Stomach (tissue), 9 donors: ENCODE measurements around the gene MVP. TPM values are rescaled to one million over a fixed set of nuclear protein-coding genes. Genes with fewer than 3 reads are reported as not detected.
A peak's percentile ranks its signal among the peaks of the same experiment; 100 is the strongest.

ENCODE experiments used
- DNase-seq, 2 donors: peaks; one replicate each; pipeline versions ENCODE4 v3.0.0 to v3.0.0-alpha.2; 2013 to 2019
- H3K27ac ChIP-seq, 5 donors: fragments of 200-600 bp in 4 of 5; sonication (generic) in 4 of 5; one replicate each; pipeline ENCODE4 v1.5.1; 2013 to 2019; ENCODE audit warnings: mild to moderate bottlenecking in 1 of 5, moderate library complexity in 1 of 5
- H3K27me3 ChIP-seq, 3 donors: fragments of 200-600 bp; sonication (generic); one replicate each; pipeline ENCODE4 v1.5.1; 2017 to 2019; ENCODE audit warnings: mixed run types in 1 of 3
- H3K36me3 ChIP-seq, 4 donors: fragments of 200-600 bp; sonication (generic); 1 replicate in 3 of 4; 2 replicates in 1 of 4; pipeline ENCODE4 v1.5.1; 2016 to 2019
- H3K4me1 ChIP-seq, 4 donors: fragments of 200-600 bp; sonication (generic); one replicate each; pipeline ENCODE4 v1.5.1; 2016 to 2019
- H3K4me3 ChIP-seq, 4 donors: fragments of 200-600 bp; sonication (generic) in 3 of 4; one replicate each; pipeline ENCODE4 v1.5.1; 2016 to 2019; ENCODE audit warnings: mild to moderate bottlenecking in 1 of 4
- H3K9me3 ChIP-seq, 4 donors: fragments of 200-600 bp; sonication (generic); one replicate each; pipeline ENCODE4 v1.5.1; 2016 to 2019
- CTCF ChIP-seq, 7 experiments: fragments of 450-650 bp in 4 of 7; fragments of 200-600 bp in 3 of 7; sonication (generic) in 3 of 7; IDR thresholded peaks; one replicate each; pipeline ENCODE4 v1.5.1; 2016 to 2019; ENCODE audit warnings: antibody characterized with exemption in 7 of 7, control low read depth in 2 of 7, mild to moderate bottlenecking in 1 of 7
- EP300 ChIP-seq: sonication (generic); formaldehyde crosslinking; IDR thresholded peaks from one replicate; pipeline ENCODE4 v1.6.1; 2017; ENCODE audit warnings: antibody characterized with exemption
- POLR2A ChIP-seq, 4 donors: fragments of 450-650 bp; IDR thresholded peaks; one replicate each; pipeline ENCODE4 v1.6.1; 2016; ENCODE audit warnings: antibody characterized with exemption in 4 of 4, control low read depth in 2 of 4, mild to moderate bottlenecking in 1 of 4, moderate library complexity in 1 of 4
- POLR2AphosphoS5 ChIP-seq, 3 donors: sonication (generic); formaldehyde crosslinking; IDR thresholded peaks; one replicate each; pipeline ENCODE4 v1.6.1; 2016; ENCODE audit warnings: antibody characterized with exemption in 3 of 3
- WGBS, 5 donors: extraction: QIAGEN DNeasy Blood & Tissue Kit in 3 of 5; methylation state at CpG; one replicate each; pipeline versions ENCODE4 v1.1.5 to v1.1.7; 2013 to 2018; 5-methylcytosine and 5-hydroxymethylcytosine counted together
- intact Hi-C: fragments of 100-400 bp; cut with DNase I; formaldehyde crosslinking; loops from one replicate; pipeline ENCODE4 v1.15.1; 2023; ENCODE audit warnings: low total_unique reads
- polyA plus RNA-seq, 3 donors: library from polyadenylated mRNA; stranded (reverse); fragments of 200-250 nt; gene quantifications; one replicate each; pipeline ENCODE4 v1.2.3, GENCODE V29; 2013
- total RNA-seq, 5 donors: library from RNA; depleted of rRNA; stranded (reverse); fragments of >200 nt; gene quantifications; one replicate each; pipeline versions ENCODE4 v1.1.0 to v1.2.3, GENCODE V29; 2014 to 2016
- donor health status: healthy with polysubstance abuse.
- donor health status: Bipolar disorder and iron deficiency.
- donor health status: healthy.

The MVP gene
- total and polyA plus RNA-seq, 8 donors = 92.2 to 453 (median 133) TPM

DNA sequence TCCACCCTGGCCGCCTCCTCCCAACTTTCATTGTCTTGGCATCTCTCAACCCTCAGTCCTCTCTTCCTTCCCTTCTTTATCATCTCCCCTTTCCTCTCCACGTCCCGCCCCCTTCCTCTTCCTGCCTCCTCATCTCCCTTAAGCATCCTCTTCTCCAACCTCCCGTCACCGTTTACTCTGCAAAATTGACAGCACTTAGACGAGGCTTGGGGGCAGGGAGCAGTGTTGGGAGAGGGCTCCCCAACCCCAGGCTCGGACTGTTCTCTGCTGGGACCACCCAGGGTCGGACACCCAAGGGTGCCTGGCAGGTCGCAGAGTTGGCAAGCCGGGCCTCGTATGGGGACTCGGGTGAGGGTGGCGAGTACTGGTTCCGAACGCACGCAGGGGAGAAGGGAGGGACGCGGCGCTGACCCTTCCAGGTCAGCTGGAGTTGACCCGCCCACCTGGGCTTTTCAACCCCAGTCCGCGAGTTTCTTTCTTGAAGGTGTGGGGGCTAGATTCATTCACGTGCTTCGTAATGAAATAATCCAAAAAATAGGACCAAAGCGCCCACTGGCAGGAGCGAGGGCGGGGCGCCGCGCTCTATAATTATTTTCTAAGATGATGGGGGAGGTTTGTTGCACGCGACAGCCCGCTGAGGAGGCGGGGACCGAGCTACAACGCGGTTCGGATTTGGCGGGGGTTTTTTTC lies 5.1 kb upstream of the MVP start:
- peaks cover 55 to 90% (median 88%) of the 10 kb centered on the region in 4 donors for H3K4me1 ChIP-seq
- intact Hi-C loops = no loop called here
- peak overlapping the region; percentile 12 to 98 (median 96) for H3K27ac ChIP-seq
- H3K36me3 ChIP-seq = peaks cover 0 to 23% (median 19%) of the 10 kb centered on the region in 4 donors
- no peaks in the 10 kb centered on the region for H3K9me3 ChIP-seq
- WGBS, 5 donors = 4 to 7% (median 6%) methylated on average over 37 to 39 of the region's 39 CpGs
- no peak for TF ChIP-seq CTCF (IDR thresholded peaks at IDR 0.05)
- TF ChIP-seq EP300 = no peak
- no peak for TF ChIP-seq POLR2AphosphoS5 (IDR thresholded peaks at IDR 0.05)
- TF ChIP-seq POLR2A (IDR thresholded peaks at IDR 0.05) = no peak
- H3K4me3 ChIP-seq = peak overlapping the region; percentile 64 to 87 (median 71)
- peak in 1 of 2 donors; percentile 49 for DNase-seq
- H3K27me3 ChIP-seq = peaks cover 0 to 22% (median 0%) of the 10 kb centered on the region in 3 donors

DNA sequence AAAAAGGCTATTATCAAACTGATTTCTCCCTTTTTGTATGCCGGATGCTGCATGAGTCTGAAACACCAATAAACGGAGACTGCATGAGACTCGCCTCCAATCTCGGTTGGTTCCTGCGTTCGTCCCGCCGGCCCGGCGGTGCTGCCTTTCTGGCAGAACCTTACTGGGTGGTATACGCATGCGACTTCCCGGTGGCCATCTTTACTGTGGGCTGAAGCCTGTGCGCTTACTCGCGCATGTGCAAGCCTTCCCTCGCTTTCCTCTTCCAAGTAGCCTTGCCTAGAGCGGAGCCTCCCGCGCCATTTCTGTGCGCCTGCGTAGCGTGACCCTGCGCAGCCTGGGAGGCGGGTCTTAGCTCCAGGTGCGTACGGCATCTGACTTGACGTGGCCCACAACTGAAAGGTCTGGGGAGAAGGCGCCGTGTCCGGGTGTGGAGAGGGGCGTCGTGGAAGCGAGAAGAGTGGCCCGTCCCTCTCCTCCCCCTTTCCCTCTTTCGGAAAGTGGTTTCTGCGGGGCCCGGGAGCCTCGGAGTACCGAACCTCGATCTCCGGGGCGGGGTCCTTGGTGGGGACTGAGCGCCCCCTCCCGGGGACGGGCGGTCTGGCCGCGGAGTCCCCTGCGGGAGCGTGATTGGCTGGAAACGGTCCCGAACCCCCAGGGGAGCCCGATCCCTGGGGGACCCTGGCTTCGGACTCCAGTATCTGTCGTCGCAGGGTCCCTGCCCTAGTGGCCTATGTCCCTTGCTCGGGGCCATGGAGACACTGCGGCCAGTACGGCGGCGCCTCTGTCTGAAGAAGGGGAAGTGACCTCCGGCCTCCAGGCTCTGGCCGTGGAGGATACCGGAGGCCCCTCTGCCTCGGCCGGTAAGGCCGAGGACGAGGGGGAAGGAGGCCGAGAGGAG lies 4.2 kb upstream of the MVP start, which contains the start of gene PAGR1:
PAGR1 (plus strand) TSS at position 360 of the 901 bp plus-strand sequence; CDS start at position 734, 374 bp downstream.
- Histone ChIP-seq H3K36me3 (peaks cover 0 to 21% (median 16%) of the 10 kb centered on the region in 4 donors), H3K4me3 (peak within 1 kb of the TSS; percentile 64 to 87 (median 71)), H3K4me1 (peaks cover 47 to 85% (median 83%) of the 10 kb centered on the region in 4 donors), H3K27ac (peak within 1 kb of the TSS; percentile 94 to 98 (median 96)), H3K27me3 (peaks cover 0 to 22% (median 0%) of the 10 kb centered on the region in 3 donors), H3K9me3 (no peaks in the 10 kb centered on the region)
- WGBS, 5 donors = 0 to 1% (median 0%) methylated on average over 52 to 70 of the region's 70 CpGs
- no peak for TF ChIP-seq EP300
- TF ChIP-seq CTCF (IDR thresholded peaks at IDR 0.05) = peak in 5 of 7 experiments; percentile 81 to 93 (median 87)
- TF ChIP-seq POLR2A (IDR thresholded peaks at IDR 0.05) = peak in 2 of 4 donors; percentile 13 to 55
- TF ChIP-seq POLR2AphosphoS5 (IDR thresholded peaks at IDR 0.05) = peak; percentile 78 to 97 (median 88)
- DNase-seq = peak; percentile 98 to 100
- intact Hi-C loops = no loop called here

DNA sequence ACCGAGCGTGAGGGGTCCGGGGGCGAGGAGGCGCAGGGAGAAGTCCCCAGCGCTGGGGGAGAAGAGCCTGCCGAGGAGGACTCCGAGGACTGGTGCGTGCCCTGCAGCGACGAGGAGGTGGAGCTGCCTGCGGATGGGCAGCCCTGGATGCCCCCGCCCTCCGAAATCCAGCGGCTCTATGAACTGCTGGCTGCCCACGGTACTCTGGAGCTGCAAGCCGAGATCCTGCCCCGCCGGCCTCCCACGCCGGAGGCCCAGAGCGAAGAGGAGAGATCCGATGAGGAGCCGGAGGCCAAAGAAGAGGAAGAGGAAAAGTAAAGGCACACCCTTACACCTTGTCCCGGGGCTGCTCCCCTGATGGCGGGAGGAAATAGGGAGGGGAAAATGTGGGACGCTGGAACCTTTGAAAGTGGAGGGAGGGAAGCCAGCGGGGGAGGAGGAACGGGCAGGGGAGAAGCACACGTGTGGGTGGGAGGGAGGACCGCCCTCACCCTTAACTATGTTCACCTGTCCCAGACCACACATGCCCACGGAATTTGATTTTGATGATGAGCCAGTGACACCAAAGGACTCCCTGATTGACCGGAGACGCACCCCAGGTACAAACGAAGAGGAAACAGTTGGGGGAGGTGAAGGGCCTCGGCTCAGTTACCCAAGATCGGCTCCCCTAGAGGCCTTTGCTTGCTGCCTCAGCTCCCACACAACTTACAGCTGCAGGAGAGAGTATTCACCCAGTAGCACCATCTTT lies 3.4 kb upstream of the MVP start:
- H3K27ac ChIP-seq = peak overlapping the region; percentile 94 to 98 (median 96)
- 2 to 5% (median 3%) methylated on average over 29 to 37 of the region's 37 CpGs for WGBS, 5 donors
- peaks cover 0 to 21% (median 16%) of the 10 kb centered on the region in 4 donors for H3K36me3 ChIP-seq
- peaks cover 0 to 18% (median 0%) of the 10 kb centered on the region in 3 donors for H3K27me3 ChIP-seq
- H3K4me3 ChIP-seq = peak overlapping the region; percentile 64 to 87 (median 71)
- TF ChIP-seq CTCF (IDR thresholded peaks at IDR 0.05) = no peak
- TF ChIP-seq POLR2AphosphoS5 (IDR thresholded peaks at IDR 0.05) = peak in 1 of 3 donors; percentile 23
- intact Hi-C loops = no loop called here
- DNase-seq = peak; percentile 65 to 81
- peaks cover 50 to 86% (median 83%) of the 10 kb centered on the region in 4 donors for H3K4me1 ChIP-seq
- no peaks in the 10 kb centered on the region for H3K9me3 ChIP-seq
